ENCODE results near the gene LTK.

The LTK gene

GRCh38 chr15:41493205-41493901, 20.3 kb downstream of the LTK start, which contains the start of gene ITPKA:
Gene ITPKA, plus strand, starts transcription at chr15:41493874. Its CDS starts 54 bp downstream, at chr15:41493928.
- FAIRE-seq = peak; percentile 35

DNA sequence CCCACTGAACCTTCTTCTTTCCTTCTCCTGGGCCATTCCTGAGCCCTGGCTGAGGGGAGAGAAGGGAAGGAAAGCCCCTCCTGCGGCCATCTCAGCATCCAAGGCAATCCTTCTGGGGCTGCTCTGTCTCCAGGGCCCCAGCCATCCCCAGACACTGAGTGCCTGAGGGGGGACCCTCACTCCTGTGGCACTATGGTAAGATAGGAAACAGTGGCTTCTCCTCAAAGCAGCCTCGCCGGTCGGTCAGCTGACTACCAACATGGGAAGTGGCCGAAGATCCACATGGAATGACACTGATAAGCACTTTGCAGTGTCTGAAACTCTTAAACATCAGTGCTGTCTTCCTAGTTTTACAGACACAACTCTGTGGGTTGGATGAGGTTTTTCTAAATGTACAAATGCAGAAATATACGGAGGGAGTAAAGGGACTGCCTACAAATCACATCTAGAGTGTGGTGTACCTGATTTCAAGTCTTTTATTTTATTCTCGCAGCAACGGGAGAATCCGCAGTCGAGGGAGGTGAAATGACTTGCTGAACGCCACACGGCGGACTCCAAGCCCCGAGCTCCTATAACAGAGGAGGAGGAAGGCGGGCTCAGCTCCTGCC, 20.9 kb downstream of the LTK start:
- DNase-seq (ENCODE audit: insufficient read length, low spot score) = no peak
- TF ChIP-seq SPI1 (IDR thresholded peaks at IDR 0.05; ENCODE audit: low read depth, low read length) = no peak
- no peak for TF ChIP-seq POLR2AphosphoS5 (IDR thresholded peaks at IDR 0.05; ENCODE audit: low read depth, low read length)
- no peak for TF ChIP-seq TAF1 (IDR thresholded peaks at IDR 0.05; ENCODE audit: low read depth, low read length)
- TF ChIP-seq POU2F2 (IDR thresholded peaks at IDR 0.05; ENCODE audit: low read depth, low read length) = no peak
- TF ChIP-seq POLR2A (IDR thresholded peaks at IDR 0.05; ENCODE audit: low read depth, low read length) = no peak
- no peak for TF ChIP-seq PAX5 (IDR thresholded peaks at IDR 0.05; ENCODE audit: insufficient read depth, low read length, severe bottlenecking)
- FAIRE-seq = no peak

More at GRCh38 chr15:41493205-41493901, 20.3 kb downstream of the LTK start, which contains the start of gene ITPKA:
- DNase-seq (ENCODE audit: insufficient read length, low spot score) = peak; percentile 89
- 0 out of 2 replicates have a peak, but pooled peaks have one; percentile 32 for TF ChIP-seq TAF1 (IDR thresholded peaks at IDR 0.05; ENCODE audit: low read depth, low read length)
- TF ChIP-seq POLR2A (IDR thresholded peaks at IDR 0.05; ENCODE audit: low read depth, low read length) = no peak

DNA sequence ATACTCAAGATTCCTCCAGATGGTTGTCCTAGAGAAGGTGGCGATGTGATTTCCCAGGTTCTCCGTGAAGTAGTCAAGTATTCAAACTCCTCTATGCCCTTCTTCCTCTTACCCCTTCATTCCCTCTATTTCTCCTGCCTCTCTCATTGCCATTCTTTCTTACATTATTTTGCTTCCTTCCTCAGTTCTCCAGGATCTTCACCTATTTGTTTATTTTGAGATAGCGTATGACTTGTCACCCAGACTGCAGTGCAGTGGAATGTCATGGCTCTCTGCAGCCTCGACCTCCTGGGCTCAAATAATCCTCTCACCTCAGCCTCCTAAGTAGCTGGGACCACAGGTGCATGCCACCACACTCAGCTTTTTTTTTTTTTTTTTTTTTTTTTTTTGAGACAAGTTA, 21.7 kb downstream of the LTK start:
- FAIRE-seq (no peak), DNase-seq (ENCODE audit: insufficient read length, low spot score) (no peak)
- TF ChIP-seq SPI1 (IDR thresholded peaks at IDR 0.05; ENCODE audit: low read depth, low read length) (no peak), PAX5 (IDR thresholded peaks at IDR 0.05; ENCODE audit: insufficient read depth, low read length, severe bottlenecking) (no peak), TAF1 (IDR thresholded peaks at IDR 0.05; ENCODE audit: low read depth, low read length) (no peak), POU2F2 (IDR thresholded peaks at IDR 0.05; ENCODE audit: low read depth, low read length) (no peak), POLR2AphosphoS5 (IDR thresholded peaks at IDR 0.05; ENCODE audit: low read depth, low read length) (no peak), POLR2A (IDR thresholded peaks at IDR 0.05; ENCODE audit: low read depth, low read length) (no peak)

- TF ChIP-seq POLR2A (IDR thresholded peaks at IDR 0.05; ENCODE audit: low read depth, low read length) (no peak), POU2F2 (IDR thresholded peaks at IDR 0.05; ENCODE audit: low read depth, low read length) (no peak), TAF1 (IDR thresholded peaks at IDR 0.05; ENCODE audit: low read depth, low read length) (no peak), SPI1 (IDR thresholded peaks at IDR 0.05; ENCODE audit: low read depth, low read length) (no peak), PAX5 (IDR thresholded peaks at IDR 0.05; ENCODE audit: insufficient read depth, low read length, severe bottlenecking) (no peak), POLR2AphosphoS5 (IDR thresholded peaks at IDR 0.05; ENCODE audit: low read depth, low read length) (no peak)
- peak; percentile 51 for FAIRE-seq
- DNase-seq (ENCODE audit: insufficient read length, low spot score) = no peak
These were observed 23.3 kb downstream of the LTK start for GRCh38 chr15:41490355-41490754.

GRCh38 chr15:41489641-41490040, 24.0 kb downstream of the LTK start:
- FAIRE-seq = no peak
- TF ChIP-seq SPI1 (IDR thresholded peaks at IDR 0.05; ENCODE audit: low read depth, low read length) = no peak
- no peak for TF ChIP-seq POU2F2 (IDR thresholded peaks at IDR 0.05; ENCODE audit: low read depth, low read length)
- TF ChIP-seq POLR2AphosphoS5 (IDR thresholded peaks at IDR 0.05; ENCODE audit: low read depth, low read length) = no peak
- TF ChIP-seq POLR2A (IDR thresholded peaks at IDR 0.05; ENCODE audit: low read depth, low read length) = no peak
- no peak for TF ChIP-seq TAF1 (IDR thresholded peaks at IDR 0.05; ENCODE audit: low read depth, low read length)
- no peak for TF ChIP-seq PAX5 (IDR thresholded peaks at IDR 0.05; ENCODE audit: insufficient read depth, low read length, severe bottlenecking)

GRCh38 chr15:41487802-41488201, 25.8 kb downstream of the LTK start:
- DNase-seq (ENCODE audit: insufficient read length, low spot score) (no peak), FAIRE-seq (peak; percentile 85)
- no peak for TF ChIP-seq SPI1 (IDR thresholded peaks at IDR 0.05; ENCODE audit: low read depth, low read length)
- TF ChIP-seq POU2F2 (IDR thresholded peaks at IDR 0.05; ENCODE audit: low read depth, low read length) = no peak
- TF ChIP-seq PAX5 (IDR thresholded peaks at IDR 0.05; ENCODE audit: insufficient read depth, low read length, severe bottlenecking) = no peak
- no peak for TF ChIP-seq TAF1 (IDR thresholded peaks at IDR 0.05; ENCODE audit: low read depth, low read length)
- no peak for TF ChIP-seq POLR2AphosphoS5 (IDR thresholded peaks at IDR 0.05; ENCODE audit: low read depth, low read length)
- TF ChIP-seq POLR2A (IDR thresholded peaks at IDR 0.05; ENCODE audit: low read depth, low read length) = no peak

More at GRCh38 chr15:41489641-41490040, 24.0 kb downstream of the LTK start:
- DNase-seq (ENCODE audit: insufficient read length, low spot score) = no peak

DNA sequence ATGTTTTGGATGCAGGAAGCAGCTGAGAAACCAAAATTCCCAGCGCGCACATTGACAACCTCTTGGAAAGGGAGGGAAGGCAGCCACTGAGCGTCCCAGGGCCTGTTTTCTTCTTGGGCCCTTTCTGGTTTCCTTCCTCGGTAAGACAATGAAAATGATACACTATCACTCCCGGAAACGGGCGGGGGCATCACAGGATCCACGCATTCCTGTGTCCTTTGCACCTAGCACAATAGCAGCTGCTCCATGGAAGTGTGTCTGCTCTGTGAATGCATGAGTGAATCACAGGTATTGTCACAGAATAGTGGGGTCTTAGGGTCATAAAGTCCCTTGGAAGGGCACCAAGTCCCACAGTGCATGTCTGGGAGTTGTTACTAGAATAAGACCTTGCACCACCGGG, 26.2 kb downstream of the LTK start:
- TF ChIP-seq SPI1 (IDR thresholded peaks at IDR 0.05; ENCODE audit: low read depth, low read length) (no peak), POLR2AphosphoS5 (IDR thresholded peaks at IDR 0.05; ENCODE audit: low read depth, low read length) (no peak), POLR2A (IDR thresholded peaks at IDR 0.05; ENCODE audit: low read depth, low read length) (no peak), POU2F2 (IDR thresholded peaks at IDR 0.05; ENCODE audit: low read depth, low read length) (no peak), TAF1 (IDR thresholded peaks at IDR 0.05; ENCODE audit: low read depth, low read length) (no peak), PAX5 (IDR thresholded peaks at IDR 0.05; ENCODE audit: insufficient read depth, low read length, severe bottlenecking) (no peak)
- DNase-seq (ENCODE audit: insufficient read length, low spot score) (no peak), FAIRE-seq (no peak)

- FAIRE-seq = no peak
- no peak for DNase-seq (ENCODE audit: insufficient read length, low spot score)
- TF ChIP-seq POLR2A (IDR thresholded peaks at IDR 0.05; ENCODE audit: low read depth, low read length) (no peak), POLR2AphosphoS5 (IDR thresholded peaks at IDR 0.05; ENCODE audit: low read depth, low read length) (no peak), TAF1 (IDR thresholded peaks at IDR 0.05; ENCODE audit: low read depth, low read length) (no peak), SPI1 (IDR thresholded peaks at IDR 0.05; ENCODE audit: low read depth, low read length) (no peak), POU2F2 (IDR thresholded peaks at IDR 0.05; ENCODE audit: low read depth, low read length) (no peak), PAX5 (IDR thresholded peaks at IDR 0.05; ENCODE audit: insufficient read depth, low read length, severe bottlenecking) (no peak)
These were observed 27.3 kb downstream of the LTK start for GRCh38 chr15:41486286-41486685.

DNA sequence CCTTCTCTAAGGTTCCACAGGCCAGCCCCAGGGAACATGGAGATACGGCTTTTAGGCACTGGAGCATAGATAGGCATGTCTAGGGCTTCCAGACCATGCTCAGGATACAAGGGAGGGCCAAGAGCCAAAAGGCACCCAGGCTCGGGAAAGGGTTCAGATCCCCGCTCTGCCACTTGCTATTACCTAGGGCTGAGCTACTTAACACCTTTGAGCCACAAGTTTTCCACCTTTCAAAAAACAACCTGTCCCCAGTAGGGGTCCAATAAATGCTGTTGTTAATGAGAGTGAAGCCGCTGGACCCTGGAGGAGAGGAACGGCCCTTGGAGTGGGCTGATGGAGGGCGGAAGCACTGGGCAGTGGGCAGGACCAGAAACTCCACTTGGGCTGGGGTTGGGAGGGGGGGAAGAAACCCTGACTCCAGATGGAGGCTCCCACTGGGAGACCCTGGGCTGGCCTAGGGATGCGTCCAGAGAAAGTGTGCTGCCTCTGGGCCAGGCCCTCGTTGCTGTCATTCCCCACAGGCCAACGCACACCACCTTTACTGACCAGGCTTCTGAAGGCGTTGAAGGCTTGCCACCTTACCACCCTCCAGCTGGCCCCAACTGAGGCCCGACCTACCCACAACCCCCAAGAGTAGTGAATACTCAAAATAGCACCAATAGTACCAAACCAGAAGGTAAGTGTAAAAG, 28.5 kb downstream of the LTK start:
- FAIRE-seq (no peak), DNase-seq (ENCODE audit: insufficient read length, low spot score) (no peak)

More for the DNA sequence above, 28.5 kb downstream of the LTK start:
- TF ChIP-seq PAX5 (IDR thresholded peaks at IDR 0.05; ENCODE audit: insufficient read depth, low read length, severe bottlenecking) (no peak), POU2F2 (IDR thresholded peaks at IDR 0.05; ENCODE audit: low read depth, low read length) (no peak), SPI1 (IDR thresholded peaks at IDR 0.05; ENCODE audit: low read depth, low read length) (no peak), POLR2A (IDR thresholded peaks at IDR 0.05; ENCODE audit: low read depth, low read length) (no peak), TAF1 (IDR thresholded peaks at IDR 0.05; ENCODE audit: low read depth, low read length) (no peak), POLR2AphosphoS5 (IDR thresholded peaks at IDR 0.05; ENCODE audit: low read depth, low read length) (no peak)

Measured in GM12891 (cell line).